Osteoblast (primary cell): Measurements from ENCODE around the gene SHLD1. TPM values are rescaled to one million over a fixed set of nuclear protein-coding genes. Genes with fewer than 3 reads are reported as not detected.

Experiments used
- DNase-seq: peaks from one replicate; pipeline ENCODE4 v3.0.0; 2011; ENCODE audit warnings: low spot score, mixed read lengths; ENCODE audit not compliant: insufficient read length; ENCODE audit errors: missing footprints
- H2AFZ ChIP-seq: 2 replicates; pipeline ENCODE4 v1.6.0; 2011; ENCODE audit warnings: mild to moderate bottlenecking, low read length
- H3K27ac ChIP-seq: 2 replicates; pipeline ENCODE4 v1.5.1; 2011; ENCODE audit warnings: mild to moderate bottlenecking, low read depth, low read length, moderate library complexity
- H3K27me3 ChIP-seq: 2 replicates; pipeline ENCODE4 v1.6.0; 2012; ENCODE audit warnings: mild to moderate bottlenecking, control low read depth, inconsistent platforms, low read length, moderate library complexity; ENCODE audit not compliant: insufficient read depth
- H3K36me3 ChIP-seq: 2 replicates; pipeline ENCODE4 v1.5.1; 2011; ENCODE audit warnings: mild to moderate bottlenecking, low read length, control low read depth, moderate library complexity; ENCODE audit not compliant: insufficient read depth
- H3K4me1 ChIP-seq: 2 replicates; pipeline ENCODE4 v1.5.1; 2011; ENCODE audit warnings: mild to moderate bottlenecking, low read length, control low read depth, moderate library complexity; ENCODE audit not compliant: insufficient read depth
- H3K4me2 ChIP-seq: 2 replicates; pipeline ENCODE4 v1.6.0; 2011; ENCODE audit warnings: mild to moderate bottlenecking, low read length; ENCODE audit not compliant: insufficient read depth
- H3K4me3 ChIP-seq: fragments of 200-600 bp; sonication (generic); 3 replicates; pipeline ENCODE4 v1.5.1; 2012; ENCODE audit warnings: mild to moderate bottlenecking, low read length, inconsistent platforms; ENCODE audit not compliant: insufficient read depth
- H3K79me2 ChIP-seq: 2 replicates; pipeline ENCODE4 v1.6.0; 2012; ENCODE audit warnings: mild to moderate bottlenecking, low read length, control low read depth, inconsistent platforms; ENCODE audit not compliant: insufficient read depth
- H3K9me3 ChIP-seq: 2 replicates; pipeline ENCODE4 v1.5.1; 2011; ENCODE audit warnings: low read depth, low read length, control low read depth
- H4K20me1 ChIP-seq: 2 replicates; pipeline ENCODE4 v1.6.0; 2012; ENCODE audit warnings: mild to moderate bottlenecking, low read length, control low read depth; ENCODE audit not compliant: insufficient read depth
- CTCF ChIP-seq: IDR thresholded peaks from 2 replicates; pipeline ENCODE4 v1.5.1; 2011; ENCODE audit warnings: mild to moderate bottlenecking, low read depth, low read length, moderate library complexity; ENCODE audit errors: extremely low read depth
- total RNA-seq: library from RNA; depleted of rRNA; stranded (reverse); fragments of >200 nt; gene quantifications from 2 replicates; pipeline ENCODE4 v1.2.3, GENCODE V29; 2012

Gene SHLD1
- total RNA-seq, 1 donor: 1.4 TPM

GRCh38 chr20:5821627-5822215, 71.5 kb downstream of the SHLD1 start:
- Histone ChIP-seq H3K4me2 (no peak overlapping the region), H3K79me2 (no peaks in the 10 kb centered on the region), H3K27me3 (no peaks in the 10 kb centered on the region), H3K36me3 (no peaks in the 10 kb centered on the region), H3K4me1 (no peaks in the 10 kb centered on the region), H3K9me3 (no peaks in the 10 kb centered on the region), H2AFZ (no peak overlapping the region), H3K4me3 (no peak overlapping the region), H4K20me1 (no peaks in the 10 kb centered on the region), H3K27ac (no peak overlapping the region)
- peak; percentile 45 for DNase-seq
- TF ChIP-seq CTCF: no peak

DNA sequence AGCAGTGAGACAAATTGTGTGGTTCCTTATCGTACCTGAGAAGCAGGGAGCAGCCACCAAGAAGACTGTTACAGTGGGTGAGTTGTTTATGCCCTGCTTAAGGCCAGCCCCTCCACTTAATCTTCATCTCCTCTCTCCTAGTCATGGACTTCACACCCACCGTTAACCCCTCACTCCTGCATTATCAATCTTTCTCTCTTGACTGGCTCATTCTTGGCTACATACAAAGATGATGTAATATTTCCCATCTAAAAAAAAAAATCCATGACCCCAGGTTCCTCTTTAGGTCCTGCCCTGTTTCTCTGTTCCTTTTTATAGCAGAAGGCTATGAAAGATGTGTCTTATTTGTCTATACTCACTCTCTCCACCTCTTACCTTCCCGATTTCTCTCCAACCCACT, 72.4 kb downstream of the SHLD1 start:
- H3K36me3 ChIP-seq: no peaks in the 10 kb centered on the region
- no peaks in the 10 kb centered on the region for H4K20me1 ChIP-seq
- H3K4me2 ChIP-seq: no peak overlapping the region
- H3K4me1 ChIP-seq: no peaks in the 10 kb centered on the region
- no peak overlapping the region for H2AFZ ChIP-seq
- H3K27ac ChIP-seq: no peak overlapping the region
- H3K4me3 ChIP-seq: no peak overlapping the region
- no peak for DNase-seq
- TF ChIP-seq CTCF: no peak
- no peaks in the 10 kb centered on the region for H3K79me2 ChIP-seq
- H3K27me3 ChIP-seq: no peaks in the 10 kb centered on the region
- no peaks in the 10 kb centered on the region for H3K9me3 ChIP-seq

GRCh38 chr20:5825130-5825719, 75.0 kb downstream of the SHLD1 start:
- H3K4me3 ChIP-seq: no peak overlapping the region
- TF ChIP-seq CTCF: no peak

GRCh38 chr20:5827098-5827853, 77.1 kb downstream of the SHLD1 start:
- Histone ChIP-seq H3K9me3 (no peaks in the 10 kb centered on the region), H3K27me3 (no peaks in the 10 kb centered on the region), H3K27ac (no peak overlapping the region), H3K79me2 (no peaks in the 10 kb centered on the region), H3K4me1 (no peaks in the 10 kb centered on the region), H3K4me2 (no peak overlapping the region), H3K4me3 (no peak overlapping the region), H3K36me3 (no peaks in the 10 kb centered on the region), H2AFZ (no peak overlapping the region), H4K20me1 (no peaks in the 10 kb centered on the region)
- TF ChIP-seq CTCF: no peak
- DNase-seq: no peak

More at GRCh38 chr20:5825130-5825719, 75.0 kb downstream of the SHLD1 start:
- no peaks in the 10 kb centered on the region for H3K27me3 ChIP-seq
- no peak overlapping the region for H3K4me2 ChIP-seq
- no peaks in the 10 kb centered on the region for H3K79me2 ChIP-seq
- H3K27ac ChIP-seq: no peak overlapping the region
- H3K36me3 ChIP-seq: no peaks in the 10 kb centered on the region
- no peaks in the 10 kb centered on the region for H3K4me1 ChIP-seq
- no peaks in the 10 kb centered on the region for H4K20me1 ChIP-seq
- no peak for DNase-seq
- H3K9me3 ChIP-seq: no peaks in the 10 kb centered on the region
- no peak overlapping the region for H2AFZ ChIP-seq
